Measurements from ENCODE around the gene PRR20G.

The PRR20G gene

DNA sequence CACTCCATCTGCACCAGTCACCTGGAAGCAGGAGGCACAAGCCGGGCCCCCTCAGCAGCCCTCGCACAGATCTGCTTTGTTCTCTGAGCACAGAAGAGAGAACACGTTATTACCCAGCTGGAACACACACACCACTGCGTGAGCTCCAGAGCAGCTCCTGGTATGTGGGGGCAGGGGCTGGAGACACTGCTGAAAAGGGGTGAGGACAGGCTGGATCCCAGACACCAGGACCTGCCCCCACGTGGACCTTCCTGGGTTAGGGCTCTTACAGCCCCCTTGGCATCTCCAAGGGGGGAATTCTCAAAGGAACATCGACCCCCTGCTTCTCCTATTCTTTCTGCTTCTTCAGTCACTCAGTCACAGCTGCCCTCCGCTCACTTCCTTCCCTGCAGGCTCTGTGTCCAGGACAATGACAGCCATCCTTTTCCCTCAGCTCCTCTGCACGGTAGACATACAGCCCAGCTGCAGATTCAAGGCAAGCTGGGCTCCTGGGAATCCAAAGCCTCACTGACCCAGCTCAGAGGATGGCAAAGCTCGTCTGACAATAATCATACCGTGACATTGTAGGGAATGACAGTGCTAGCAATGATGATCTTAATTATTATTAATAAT is 33.7 kb downstream of the PRR20G start:
- Histone ChIP-seq H3K4me3 (ENCODE audit: low read length) (no peak overlapping the region), H3K9ac (ENCODE audit: low read length) (no peak overlapping the region), H3K9me3 (ENCODE audit: control insufficient read depth, low read length) (peaks cover 4% of the 10 kb centered on the region), H3K36me3 (ENCODE audit: control insufficient read depth, insufficient read depth, low read length, severe bottlenecking) (no peaks in the 10 kb centered on the region), H3K4me1 (ENCODE audit: control insufficient read depth, insufficient read depth, low read length) (no peaks in the 10 kb centered on the region), H3K27me3 (replicated peaks; ENCODE audit: control insufficient read depth, insufficient read depth, low read length) (peaks cover 27% of the 10 kb centered on the region)
- DNase-seq (ENCODE audit: low read depth): no peak

GRCh38 chr3:127253491-127253890 is 34.4 kb downstream of the PRR20G start:
- H3K9ac ChIP-seq (ENCODE audit: low read length): no peak overlapping the region
- H3K36me3 ChIP-seq (ENCODE audit: control insufficient read depth, insufficient read depth, low read length, severe bottlenecking): no peaks in the 10 kb centered on the region
- peaks cover 4% of the 10 kb centered on the region for H3K9me3 ChIP-seq (ENCODE audit: control insufficient read depth, low read length)
- DNase-seq (ENCODE audit: low read depth): no peak
- no peak overlapping the region for H3K4me3 ChIP-seq (ENCODE audit: low read length)
- H3K27me3 ChIP-seq (replicated peaks; ENCODE audit: control insufficient read depth, insufficient read depth, low read length): peaks cover 27% of the 10 kb centered on the region
- H3K4me1 ChIP-seq (ENCODE audit: control insufficient read depth, insufficient read depth, low read length): no peaks in the 10 kb centered on the region

GRCh38 chr3:127252446-127252845 is 35.4 kb downstream of the PRR20G start:
- DNase-seq (ENCODE audit: low read depth): no peak
- H3K36me3 ChIP-seq (ENCODE audit: control insufficient read depth, insufficient read depth, low read length, severe bottlenecking): no peaks in the 10 kb centered on the region
- H3K9ac ChIP-seq (ENCODE audit: low read length): no peak overlapping the region
- no peak overlapping the region for H3K4me3 ChIP-seq (ENCODE audit: low read length)
- peaks cover 8% of the 10 kb centered on the region for H3K9me3 ChIP-seq (ENCODE audit: control insufficient read depth, low read length)
- no peaks in the 10 kb centered on the region for H3K4me1 ChIP-seq (ENCODE audit: control insufficient read depth, insufficient read depth, low read length)
- peaks cover 25% of the 10 kb centered on the region for H3K27me3 ChIP-seq (replicated peaks; ENCODE audit: control insufficient read depth, insufficient read depth, low read length)

GRCh38 chr3:127250032-127250431 is 37.8 kb downstream of the PRR20G start:
- no peak for DNase-seq (ENCODE audit: low read depth)
- Histone ChIP-seq H3K4me3 (ENCODE audit: low read length) (no peak overlapping the region), H3K9me3 (ENCODE audit: control insufficient read depth, low read length) (peaks cover 20% of the 10 kb centered on the region), H3K27me3 (replicated peaks; ENCODE audit: control insufficient read depth, insufficient read depth, low read length) (peaks cover 16% of the 10 kb centered on the region), H3K4me1 (ENCODE audit: control insufficient read depth, insufficient read depth, low read length) (no peaks in the 10 kb centered on the region), H3K36me3 (ENCODE audit: control insufficient read depth, insufficient read depth, low read length, severe bottlenecking) (no peaks in the 10 kb centered on the region), H3K9ac (ENCODE audit: low read length) (no peak overlapping the region)

DNA sequence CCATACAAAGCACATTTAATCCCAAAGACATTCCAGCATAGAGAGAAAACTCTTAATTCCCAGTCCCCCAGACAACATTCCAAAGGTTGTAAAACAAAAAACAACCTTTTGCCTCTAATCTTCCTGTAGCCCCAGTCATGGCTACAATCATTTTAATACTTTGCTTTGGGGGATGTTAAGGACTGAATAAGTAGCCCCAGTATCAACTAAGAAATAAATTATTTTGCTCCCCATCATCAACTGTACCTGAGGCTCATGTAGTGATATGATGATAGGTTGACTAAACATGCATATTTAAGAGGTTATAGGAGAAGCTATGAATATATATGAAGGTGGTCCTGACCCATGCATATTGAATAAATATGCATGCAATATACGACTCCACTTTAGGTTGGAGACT is 40.6 kb downstream of the PRR20G start:
- no peak for DNase-seq (ENCODE audit: low read depth)
- Histone ChIP-seq H3K9me3 (ENCODE audit: control insufficient read depth, low read length) (peaks cover 36% of the 10 kb centered on the region), H3K4me1 (ENCODE audit: control insufficient read depth, insufficient read depth, low read length) (no peaks in the 10 kb centered on the region), H3K9ac (ENCODE audit: low read length) (no peak overlapping the region), H3K27me3 (replicated peaks; ENCODE audit: control insufficient read depth, insufficient read depth, low read length) (peaks cover 9% of the 10 kb centered on the region), H3K4me3 (ENCODE audit: low read length) (no peak overlapping the region), H3K36me3 (ENCODE audit: control insufficient read depth, insufficient read depth, low read length, severe bottlenecking) (no peaks in the 10 kb centered on the region)

DNA sequence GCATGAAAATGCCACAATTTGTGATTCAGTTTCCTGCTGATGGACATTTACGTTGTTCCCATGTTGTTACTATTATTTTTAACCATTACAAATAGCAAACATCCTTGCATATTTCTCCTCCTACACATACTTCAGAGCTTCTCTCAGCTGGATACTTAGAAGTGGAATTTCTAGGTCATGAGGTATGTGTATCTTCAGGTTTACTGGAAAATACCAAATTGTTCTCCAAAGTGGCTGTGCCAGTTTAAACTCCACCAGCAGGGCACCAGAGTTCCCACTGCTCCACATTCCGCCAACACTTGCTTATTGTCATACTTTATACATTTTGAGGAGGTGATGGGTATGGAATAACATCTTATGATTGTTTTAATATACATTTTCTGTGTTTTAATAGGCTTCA is 49.2 kb downstream of the PRR20G start:
- peaks cover 8% of the 10 kb centered on the region for H3K27me3 ChIP-seq (replicated peaks; ENCODE audit: control insufficient read depth, insufficient read depth, low read length)
- H3K9ac ChIP-seq (ENCODE audit: low read length): no peak overlapping the region
- no peaks in the 10 kb centered on the region for H3K4me1 ChIP-seq (ENCODE audit: control insufficient read depth, insufficient read depth, low read length)
- no peak for DNase-seq (ENCODE audit: low read depth)
- H3K4me3 ChIP-seq (ENCODE audit: low read length): no peak overlapping the region
- peaks cover 25% of the 10 kb centered on the region for H3K9me3 ChIP-seq (ENCODE audit: control insufficient read depth, low read length)
- H3K36me3 ChIP-seq (ENCODE audit: control insufficient read depth, insufficient read depth, low read length, severe bottlenecking): no peaks in the 10 kb centered on the region

- Histone ChIP-seq H3K4me3 (ENCODE audit: low read length) (no peak overlapping the region), H3K9ac (ENCODE audit: low read length) (no peak overlapping the region)
- DNase-seq (ENCODE audit: low read depth): no peak
Measured at GRCh38 chr3:127237835-127238234, 50.0 kb downstream of the PRR20G start.

GRCh38 chr3:127235706-127236105 is 52.1 kb downstream of the PRR20G start:
- no peak for DNase-seq (ENCODE audit: low read depth)

More at GRCh38 chr3:127237835-127238234, 50.0 kb downstream of the PRR20G start:
- Histone ChIP-seq H3K36me3 (ENCODE audit: control insufficient read depth, insufficient read depth, low read length, severe bottlenecking) (no peaks in the 10 kb centered on the region), H3K4me1 (ENCODE audit: control insufficient read depth, insufficient read depth, low read length) (no peaks in the 10 kb centered on the region), H3K9me3 (ENCODE audit: control insufficient read depth, low read length) (peaks cover 21% of the 10 kb centered on the region), H3K27me3 (replicated peaks; ENCODE audit: control insufficient read depth, insufficient read depth, low read length) (peaks cover 9% of the 10 kb centered on the region)

DNA sequence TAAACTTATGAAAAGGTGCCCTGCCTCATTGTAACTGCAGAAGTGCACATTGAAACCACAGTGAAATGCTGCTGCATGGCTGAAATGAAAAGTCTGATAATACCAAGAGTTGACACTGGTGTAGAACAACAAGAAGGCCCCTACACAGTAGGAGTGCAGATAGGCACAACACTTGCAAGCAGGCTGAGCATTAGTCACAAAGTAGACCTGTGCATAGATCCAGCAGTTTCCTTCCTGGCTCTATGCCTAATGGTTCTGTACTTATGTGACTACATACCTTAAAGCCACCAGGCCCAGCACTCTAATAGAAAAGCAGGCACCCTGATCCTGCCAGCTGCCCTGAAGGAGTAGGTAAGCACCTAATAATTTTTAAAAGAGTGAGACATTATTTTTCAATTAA is 53.1 kb downstream of the PRR20G start:
- no peak overlapping the region for H3K9ac ChIP-seq (ENCODE audit: low read length)
- no peaks in the 10 kb centered on the region for H3K36me3 ChIP-seq (ENCODE audit: control insufficient read depth, insufficient read depth, low read length, severe bottlenecking)
- no peak overlapping the region for H3K4me3 ChIP-seq (ENCODE audit: low read length)
- H3K9me3 ChIP-seq (ENCODE audit: control insufficient read depth, low read length): peaks cover 12% of the 10 kb centered on the region
- peaks cover 9% of the 10 kb centered on the region for H3K27me3 ChIP-seq (replicated peaks; ENCODE audit: control insufficient read depth, insufficient read depth, low read length)
- H3K4me1 ChIP-seq (ENCODE audit: control insufficient read depth, insufficient read depth, low read length): no peaks in the 10 kb centered on the region
- no peak for DNase-seq (ENCODE audit: low read depth)

More at GRCh38 chr3:127235706-127236105, 52.1 kb downstream of the PRR20G start:
- peaks cover 9% of the 10 kb centered on the region for H3K27me3 ChIP-seq (replicated peaks; ENCODE audit: control insufficient read depth, insufficient read depth, low read length)
- H3K36me3 ChIP-seq (ENCODE audit: control insufficient read depth, insufficient read depth, low read length, severe bottlenecking): no peaks in the 10 kb centered on the region
- no peak overlapping the region for H3K4me3 ChIP-seq (ENCODE audit: low read length)
- H3K4me1 ChIP-seq (ENCODE audit: control insufficient read depth, insufficient read depth, low read length): no peaks in the 10 kb centered on the region
- H3K9me3 ChIP-seq (ENCODE audit: control insufficient read depth, low read length): peaks cover 9% of the 10 kb centered on the region
- H3K9ac ChIP-seq (ENCODE audit: low read length): no peak overlapping the region

Data from adipocyte (in vitro differentiated cells).